Astrocyte (in vitro differentiated cells and primary cell): ENCODE measurements around the gene OR4D9.

Source experiments
- EZH2 ChIP-seq: IDR thresholded peaks from 2 replicates; pipeline ENCODE4 v1.6.1; 2012; ENCODE audit warnings: mild to moderate bottlenecking, low read length, inconsistent platforms; ENCODE audit not compliant: insufficient read depth
- TF ChIP-seq, protein P1 (sequence below): IDR thresholded peaks from 2 replicates; pipeline ENCODE4 v1.5.1; 2011; ENCODE audit warnings: low read depth, mild to moderate bottlenecking, inconsistent platforms, low read length, moderate library complexity; ENCODE audit not compliant: insufficient read depth

DNA sequence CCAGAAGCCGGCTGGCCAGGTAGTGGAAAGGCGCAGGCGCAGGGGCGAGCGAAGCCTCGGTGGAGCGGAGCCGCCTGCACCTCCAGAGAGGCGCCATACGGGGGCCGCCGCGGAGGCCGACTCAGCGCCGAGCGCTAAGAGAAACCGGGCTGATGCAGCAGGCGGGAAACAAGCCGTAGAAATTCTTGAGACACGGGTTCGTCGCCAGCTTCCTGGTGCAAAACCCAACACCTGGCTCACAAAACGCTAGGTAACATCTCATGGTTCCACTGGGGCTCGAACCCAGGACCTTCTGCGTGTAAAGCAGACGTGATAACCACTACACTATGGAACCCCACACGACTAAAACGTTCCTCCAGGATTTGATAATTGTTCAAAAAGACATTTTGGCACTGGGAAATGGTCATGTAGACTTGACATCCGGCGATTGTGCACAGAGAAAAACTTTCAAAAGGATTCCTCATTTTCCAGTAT is 39.1 kb downstream of the OR4D9 start:
- TF ChIP-seq, protein P1, sequence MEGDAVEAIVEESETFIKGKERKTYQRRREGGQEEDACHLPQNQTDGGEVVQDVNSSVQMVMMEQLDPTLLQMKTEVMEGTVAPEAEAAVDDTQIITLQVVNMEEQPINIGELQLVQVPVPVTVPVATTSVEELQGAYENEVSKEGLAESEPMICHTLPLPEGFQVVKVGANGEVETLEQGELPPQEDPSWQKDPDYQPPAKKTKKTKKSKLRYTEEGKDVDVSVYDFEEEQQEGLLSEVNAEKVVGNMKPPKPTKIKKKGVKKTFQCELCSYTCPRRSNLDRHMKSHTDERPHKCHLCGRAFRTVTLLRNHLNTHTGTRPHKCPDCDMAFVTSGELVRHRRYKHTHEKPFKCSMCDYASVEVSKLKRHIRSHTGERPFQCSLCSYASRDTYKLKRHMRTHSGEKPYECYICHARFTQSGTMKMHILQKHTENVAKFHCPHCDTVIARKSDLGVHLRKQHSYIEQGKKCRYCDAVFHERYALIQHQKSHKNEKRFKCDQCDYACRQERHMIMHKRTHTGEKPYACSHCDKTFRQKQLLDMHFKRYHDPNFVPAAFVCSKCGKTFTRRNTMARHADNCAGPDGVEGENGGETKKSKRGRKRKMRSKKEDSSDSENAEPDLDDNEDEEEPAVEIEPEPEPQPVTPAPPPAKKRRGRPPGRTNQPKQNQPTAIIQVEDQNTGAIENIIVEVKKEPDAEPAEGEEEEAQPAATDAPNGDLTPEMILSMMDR: peak; percentile 24
- no peak for TF ChIP-seq EZH2
